HCT116 (cell line): ENCODE data around the gene DPYD. TPM values are rescaled to one million over a fixed set of nuclear protein-coding genes. Genes with fewer than 3 reads are reported as not detected.

Source experiments
- ATAC-seq: fragments of 200-7000 bp; cut with Tn5 transposase; 2 replicates; pipeline ENCODE4 v1.9.1; 2020; ENCODE audit warnings: mild to moderate bottlenecking, moderate library complexity
- BruUV-seq: library from RNA; stranded (reverse); fragments of 400-500 nt; replicated peaks from 2 replicates; lab custom pipeline; 2021; lab: Mats Ljungman, UMichigan
- CTCF ChIA-PET: fragments of 300-600 bp; sonication (Branson Sonifier 250); formaldehyde crosslinking; loops from one replicate; lab custom pipeline; 2021; ENCODE audit warnings: antibody characterized with exemption; lab: Charles Lee
- POLR2A ChIA-PET: fragments of 300-600, 350-600 bp; sonication (Branson Sonifier 250); formaldehyde crosslinking; loops from one replicate; lab custom pipeline; 2021; ENCODE audit warnings: antibody characterized with exemption; lab: Charles Lee
- RAD21 ChIA-PET, 2 experiments: fragments of 300-600 bp; sonication (Branson Sonifier 250); formaldehyde crosslinking; loops; one replicate each; lab custom pipeline; 2023; ENCODE audit warnings: low total read pairs in 2 of 2; ENCODE audit not compliant: uncharacterized antibody in 2 of 2, unreplicated experiment in 2 of 2, low non-redundant PET in 1 of 2; lab: Charles Lee
- DNase-seq: peaks from one replicate; pipeline ENCODE4 v3.0.0-alpha.2; 2010; ENCODE audit warnings: low read depth, low spot score
- H2AFZ ChIP-seq: fragments of 200-600 bp; shearing (Covaris generic), sonication (generic); 2 replicates; pipeline ENCODE4 v1.6.1; 2017; ENCODE audit warnings: low read depth, mixed run types, mixed read lengths, antibody characterized with exemption, low read length; ENCODE audit not compliant: poor library complexity, severe bottlenecking
- H3K27ac ChIP-seq: 2 replicates; pipeline ENCODE4 v1.5.1; 2012; ENCODE audit warnings: low read depth, low read length
- H3K27me3 ChIP-seq: fragments of 200-600 bp; sonication (generic); 2 replicates; pipeline ENCODE4 v1.6.1; 2016; ENCODE audit warnings: mixed run types, low read length, mixed read lengths; ENCODE audit not compliant: insufficient read depth
- H3K36me3 ChIP-seq, 2 experiments: fragments of 200-500 bp in 1 of 2; fragments of 200-600 bp in 1 of 2; sonication (Bioruptor generic) in 1 of 2; sonication (generic) in 1 of 2; 2 replicates each; pipeline versions ENCODE4 v1.5.1 to v1.6.1; 2014 to 2016; ENCODE audit warnings: low read length in 2 of 2, inconsistent platforms in 1 of 2, mixed read lengths in 1 of 2, mixed run types in 1 of 2; ENCODE audit not compliant: insufficient read depth in 2 of 2, control insufficient read depth in 1 of 2
- H3K4me1 ChIP-seq, 2 experiments: fragments of 200-600 bp in 1 of 2; sonication (generic) in 1 of 2; 2 replicates each; pipeline versions ENCODE4 v1.5.1 to v1.6.1; 2012 to 2017; ENCODE audit warnings: low read length in 2 of 2, inconsistent platforms in 1 of 2, mild to moderate bottlenecking in 1 of 2, mixed read lengths in 1 of 2, mixed run types in 1 of 2, moderate library complexity in 1 of 2; ENCODE audit not compliant: insufficient read depth in 2 of 2, control insufficient read depth in 1 of 2
- H3K4me2 ChIP-seq: fragments of 200-600 bp; sonication (generic); 2 replicates; pipeline ENCODE4 v1.6.1; 2017; ENCODE audit warnings: mixed run types, low read length, mixed read lengths
- H3K4me3 ChIP-seq, 2 experiments: fragments of 200-600 bp in 1 of 2; sonication (generic) in 1 of 2; replicated peaks in 1 of 2; 2 replicates each; pipeline ENCODE4 v1.5.1; 2011 to 2016; ENCODE audit warnings: low read length in 2 of 2, control low read depth in 1 of 2, low read depth in 1 of 2, mild to moderate bottlenecking in 1 of 2, mixed read lengths in 1 of 2, mixed run types in 1 of 2
- H3K79me2 ChIP-seq: fragments of 200-600 bp; sonication (generic); 2 replicates; pipeline ENCODE4 v1.6.1; 2017; ENCODE audit warnings: mild to moderate bottlenecking, mixed run types, low read length, moderate library complexity, mixed read lengths; ENCODE audit not compliant: insufficient read depth
- H3K9ac ChIP-seq: fragments of 200-600 bp; sonication (generic); 2 replicates; pipeline ENCODE4 v1.6.1; 2016; ENCODE audit warnings: low read length, mixed read lengths
- H3K9me2 ChIP-seq: fragments of 200-600 bp; sonication (generic), shearing (Covaris generic); 2 replicates; pipeline ENCODE4 v1.6.1; 2017; ENCODE audit warnings: mixed run types, mild to moderate bottlenecking, moderate library complexity; ENCODE audit not compliant: insufficient read depth
- H3K9me3 ChIP-seq, 2 experiments: fragments of 200-500 bp in 1 of 2; fragments of 200-600 bp in 1 of 2; sonication (Bioruptor generic) in 1 of 2; sonication (generic) in 1 of 2; 2 replicates each; pipeline ENCODE4 v1.6.1; 2014 to 2017; ENCODE audit warnings: low read length in 2 of 2, mixed read lengths in 2 of 2, inconsistent platforms in 1 of 2, low read depth in 1 of 2, mild to moderate bottlenecking in 1 of 2, mixed run types in 1 of 2, moderate library complexity in 1 of 2; ENCODE audit not compliant: control insufficient read depth in 1 of 2, insufficient read depth in 1 of 2
- H4K20me1 ChIP-seq: fragments of 200-600 bp; sonication (generic), shearing (Covaris generic); 2 replicates; pipeline ENCODE4 v1.6.1; 2017; ENCODE audit warnings: mixed run types, mild to moderate bottlenecking, moderate library complexity; ENCODE audit not compliant: insufficient read depth
- CBX3 ChIP-seq: IDR thresholded peaks from 2 replicates; pipeline ENCODE4 v1.6.1; 2012; ENCODE audit warnings: low read depth
- CEBPB ChIP-seq: IDR thresholded peaks from 2 replicates; pipeline ENCODE4 v1.6.1; 2012; ENCODE audit warnings: low read depth
- CTCF ChIP-seq, 3 experiments: fragments of 200-600 bp in 1 of 3; sonication (generic) in 1 of 3; IDR thresholded peaks in 2 of 3; conservative IDR thresholded peaks in 1 of 3; 2 replicates each; pipeline ENCODE4 v1.5.1; 2012 to 2017; ENCODE audit warnings: low read depth in 2 of 3, low read length in 2 of 3, antibody characterized with exemption in 1 of 3, borderline replicate concordance in 1 of 3, control low read depth in 1 of 3, mild to moderate bottlenecking in 1 of 3, mixed read lengths in 1 of 3, mixed run types in 1 of 3, moderate library complexity in 1 of 3; ENCODE audit not compliant: insufficient read depth in 1 of 3
- ELF1 ChIP-seq: IDR thresholded peaks from 2 replicates; pipeline ENCODE4 v1.6.1; 2012; ENCODE audit warnings: low read depth, borderline replicate concordance
- EZH2 ChIP-seq: fragments of 200-600 bp; sonication (generic); IDR thresholded peaks from 2 replicates; pipeline ENCODE4 v1.6.1; 2017; ENCODE audit warnings: antibody characterized with exemption, mixed run types
- FOSL1 ChIP-seq: IDR thresholded peaks from 2 replicates; pipeline ENCODE4 v1.6.1; 2012; ENCODE audit warnings: low read depth
- JUND ChIP-seq: IDR thresholded peaks from 2 replicates; pipeline ENCODE4 v1.6.1; 2012
- RAD21 ChIP-seq: IDR thresholded peaks from 2 replicates; pipeline ENCODE4 v1.6.1; 2012; ENCODE audit warnings: low read depth, mild to moderate bottlenecking
- REST ChIP-seq: IDR thresholded peaks from 2 replicates; pipeline ENCODE4 v1.6.1; 2012; ENCODE audit warnings: low read depth
- SIN3A ChIP-seq: IDR thresholded peaks from 2 replicates; pipeline ENCODE4 v1.6.1; 2012; ENCODE audit warnings: low read depth
- SP1 ChIP-seq: IDR thresholded peaks from 2 replicates; pipeline ENCODE4 v1.6.1; 2012; ENCODE audit warnings: low read depth
- SRF ChIP-seq: IDR thresholded peaks from 2 replicates; pipeline ENCODE4 v1.6.1; 2012; ENCODE audit warnings: low read depth
- TCF7L2 ChIP-seq: IDR thresholded peaks from 2 replicates; pipeline ENCODE4 v1.7.0; 2011; ENCODE audit warnings: borderline replicate concordance, inconsistent platforms; ENCODE audit not compliant: insufficient read depth, insufficient read length; ENCODE audit errors: extremely low read depth
- YY1 ChIP-seq: IDR thresholded peaks from 2 replicates; pipeline ENCODE4 v1.6.1; 2011; ENCODE audit warnings: low read length, low read depth, moderate library complexity, mild to moderate bottlenecking; ENCODE audit not compliant: insufficient replicate concordance; ENCODE audit errors: extremely low read depth
- ZFX ChIP-seq: fragments of 450-650 bp; IDR thresholded peaks from 2 replicates; pipeline ENCODE4 v1.6.1; 2017
- ZNF274 ChIP-seq: fragments of 200-500 bp; sonication (Bioruptor generic); IDR thresholded peaks from 2 replicates; pipeline ENCODE4 v1.6.1; 2014; ENCODE audit warnings: mild to moderate bottlenecking, low read depth, low read length, inconsistent platforms
- intact Hi-C: fragments of 100-400 bp; cut with micrococcal nuclease; formaldehyde crosslinking; loops from 2 replicates; pipeline ENCODE4 v1.10.0; 2022
- total RNA-seq: library from RNA; stranded (reverse); gene quantifications from one replicate; pipeline ENCODE4 v1.2.1, GENCODE V29; 2021; ENCODE audit not compliant: unreplicated experiment
- TF ChIP-seq, protein P1 (sequence below): IDR thresholded peaks from 2 replicates; pipeline ENCODE4 v1.6.1; 2012

DPYD gene
- total RNA-seq, 1 experiment from 2014 or later: 1.7 TPM

GRCh38 chr1:97911266-97912215, 9.3 kb downstream of the DPYD start:
- H3K4me3 ChIP-seq: no peak overlapping the region
- RAD21 ChIA-PET: no interaction called here
- H3K9me2 ChIP-seq: no peaks in the 10 kb centered on the region
- no peak for DNase-seq
- no peak overlapping the region for H3K4me2 ChIP-seq
- TF ChIP-seq RAD21: no peak
- TF ChIP-seq SRF: no peak
- TF ChIP-seq ZFX: no peak
- no peak for TF ChIP-seq FOSL1
- TF ChIP-seq JUND: no peak
- TF ChIP-seq ELF1: no peak
- no peak for TF ChIP-seq CTCF (IDR thresholded peaks at IDR 0.05 in 2 of 3, conservative IDR thresholded peaks at IDR 0.05 in 1 of 3; ENCODE audit: borderline replicate concordance in 1 of 3, insufficient read depth in 1 of 3, low read depth in 2 of 3, low read length in 2 of 3)
- TF ChIP-seq, protein P1, sequence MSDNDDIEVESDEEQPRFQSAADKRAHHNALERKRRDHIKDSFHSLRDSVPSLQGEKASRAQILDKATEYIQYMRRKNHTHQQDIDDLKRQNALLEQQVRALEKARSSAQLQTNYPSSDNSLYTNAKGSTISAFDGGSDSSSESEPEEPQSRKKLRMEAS: no peak
- TF ChIP-seq SIN3A: no peak
- no peak for TF ChIP-seq SP1
- no peak for TF ChIP-seq TCF7L2
- TF ChIP-seq EZH2: no peak
- TF ChIP-seq CEBPB: no peak
- no peak for TF ChIP-seq YY1
- TF ChIP-seq ZNF274: no peak
- no peak for TF ChIP-seq CBX3
- TF ChIP-seq REST: no peak
- TF ChIP-seq, all 23 proteins: peak for 0
- Histone ChIP-seq H3K36me3 (no peaks in the 10 kb centered on the region), H3K4me1 (peaks cover 0 to 5% of the 10 kb centered on the region in 2 experiments; a peak in 1 of 4 replicates), H2AFZ (no peak overlapping the region), H3K9me3 (no peaks in the 10 kb centered on the region), H4K20me1 (no peaks in the 10 kb centered on the region), H3K9ac (no peak overlapping the region), H3K79me2 (no peaks in the 10 kb centered on the region), H3K27me3 (no peaks in the 10 kb centered on the region), H3K27ac (no peak overlapping the region)
- CTCF ChIA-PET: no interaction called here
- no TSS peak for BruUV-seq
- no peak for ATAC-seq
- intact Hi-C loops: no loop called here
- POLR2A ChIA-PET: no interaction called here
